ENCODE measurements around the gene PAX9.

GRCh38 chr14:36619131-36619530 is 42.5 kb upstream of the PAX9 start:
- TF ChIP-seq CTCF (IDR thresholded peaks at IDR 0.05) (no peak), POLR2A (IDR thresholded peaks at IDR 0.05) (no peak)

Measured in thyroid gland (tissue), 4 donors.